Transverse colon (tissue), 4 donors: Measurements from ENCODE around the gene HNRNPA3. TPM values are rescaled to one million over a fixed set of nuclear protein-coding genes. Genes with fewer than 3 reads are reported as not detected.
"Not testable (repeated sequence)": the region's sequence is repeated elsewhere in the genome, so short reads cannot be mapped to it uniquely, and the experiment has no call there.

Experiments used
- DNase-seq: peaks from one replicate; pipeline ENCODE4 v3.0.0-alpha.2; 2019
- H3K27ac ChIP-seq, 4 donors: fragments of 200-600 bp; sonication (generic); 2 replicates each; pipeline ENCODE4 v1.5.1; 2016 to 2018; ENCODE audit warnings: inconsistent platforms in 4 of 4
- H3K27me3 ChIP-seq: fragments of 200-600 bp; sonication (generic); 2 replicates; pipeline ENCODE4 v1.5.1; 2017; ENCODE audit warnings: inconsistent platforms
- H3K36me3 ChIP-seq, 4 donors: fragments of 200-600 bp; sonication (generic); 2 replicates each; pipeline ENCODE4 v1.5.1; 2017 to 2019; ENCODE audit warnings: inconsistent platforms in 4 of 4
- H3K4me1 ChIP-seq, 4 donors: fragments of 200-600 bp; sonication (generic); 2 replicates each; pipeline ENCODE4 v1.5.1; 2017 to 2020; ENCODE audit warnings: inconsistent platforms in 4 of 4
- H3K4me3 ChIP-seq, 4 donors: fragments of 200-600 bp; sonication (generic); 1 replicate in 1 of 4; 2 replicates in 3 of 4; pipeline versions ENCODE4 v1.5.1 to v1.6.1; 2017 to 2019; ENCODE audit warnings: inconsistent platforms in 4 of 4
- H3K9me3 ChIP-seq, 2 donors: fragments of 200-600 bp; sonication (generic); 2 replicates each; pipeline ENCODE4 v1.5.1; 2017 to 2019; ENCODE audit warnings: inconsistent platforms in 2 of 2
- CTCF ChIP-seq, 5 experiments: fragments of 200-600 bp in 3 of 5; fragments of 450-650 bp in 2 of 5; sonication (generic) in 3 of 5; IDR thresholded peaks; 1 replicate in 2 of 5; 2 replicates in 3 of 5; pipeline ENCODE4 v1.5.1; 2016 to 2017; ENCODE audit warnings: antibody characterized with exemption in 5 of 5, inconsistent platforms in 3 of 5, mild to moderate bottlenecking in 2 of 5, moderate library complexity in 1 of 5
- EP300 ChIP-seq: sonication (generic); formaldehyde crosslinking; IDR thresholded peaks from one replicate; pipeline ENCODE4 v1.6.1; 2017; ENCODE audit warnings: antibody characterized with exemption, low read depth
- POLR2A ChIP-seq: fragments of 450-650 bp; IDR thresholded peaks from one replicate; pipeline ENCODE4 v1.6.1; 2016; ENCODE audit warnings: antibody characterized with exemption, mild to moderate bottlenecking, moderate library complexity
- POLR2AphosphoS5 ChIP-seq, 3 donors: sonication (generic); formaldehyde crosslinking; IDR thresholded peaks; one replicate each; pipeline ENCODE4 v1.6.1; 2016; ENCODE audit warnings: antibody characterized with exemption in 3 of 3
- WGBS, 2 donors: methylation state at CpG; one replicate each; pipeline ENCODE4 v1.1.5; 2018; ENCODE audit warnings: low coverage in 1 of 2; 5-methylcytosine and 5-hydroxymethylcytosine counted together
- in situ Hi-C, 4 donors: fragments of 200-750 bp; cut with MboI; loops; one replicate each; pipeline versions ENCODE4 v1.15.0 to v1.15.1; 2017; ENCODE audit warnings: low sequenced_read_pairs in 3 of 4, low pct_ligation_motif_present in 1 of 4, low pct_unique_long_range_greater_than_20kb in 1 of 4
- intact Hi-C: fragments of 100-400 bp; cut with DNase I; formaldehyde crosslinking; loops from one replicate; pipeline ENCODE4 v1.15.1; 2023; ENCODE audit warnings: low total_unique reads
- total RNA-seq, 4 donors: library from RNA; depleted of rRNA; stranded (reverse); fragments of >200 nt; gene quantifications; one replicate each; pipeline ENCODE4 v1.1.0, GENCODE V29; 2016

The HNRNPA3 gene
- total RNA-seq, 4 donors from 2014 or later, result 40.6 to 83.2 (median 57.4) TPM

DNA sequence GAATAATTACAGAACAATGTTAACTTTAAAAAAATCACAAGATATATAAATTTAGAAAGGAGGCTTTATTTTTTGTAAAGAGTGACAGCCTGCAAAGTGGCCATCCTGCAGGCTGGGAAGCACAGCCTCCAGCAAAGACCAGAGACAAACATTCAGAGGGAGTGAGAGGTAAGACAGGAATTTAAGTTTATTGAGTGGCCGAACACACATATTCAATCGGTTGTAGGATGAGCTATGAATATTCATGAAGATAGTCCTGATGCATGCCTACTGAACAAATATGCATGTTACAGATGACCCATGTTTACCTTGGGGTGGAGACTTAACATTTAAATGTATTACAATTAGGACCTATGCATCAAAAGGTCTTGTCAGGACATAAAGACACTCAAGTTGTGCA lies 33.4 kb upstream of the HNRNPA3 start:
- H3K27me3 ChIP-seq, result no peaks in the 10 kb centered on the region
- no peak overlapping the region for H3K4me3 ChIP-seq
- no peak overlapping the region for H3K27ac ChIP-seq
- in situ Hi-C loops, result no loop called here
- no peaks in the 10 kb centered on the region for H3K36me3 ChIP-seq
- WGBS, 2 donors, result 53 to 93% methylated on average over 2 of the region's 2 CpGs
- TF ChIP-seq CTCF (IDR thresholded peaks at IDR 0.05), result no peak
- TF ChIP-seq POLR2AphosphoS5 (IDR thresholded peaks at IDR 0.05), result no peak
- no peak for TF ChIP-seq POLR2A
- no peak for TF ChIP-seq EP300
- no peaks in the 10 kb centered on the region for H3K9me3 ChIP-seq
- intact Hi-C loops, result no loop called here
- H3K4me1 ChIP-seq, result no peaks in the 10 kb centered on the region
- DNase-seq, result no peak

- in situ Hi-C loops, H3K4me1 ChIP-seq, H3K36me3 ChIP-seq, H3K27ac ChIP-seq, H3K4me3 ChIP-seq, H3K9me3 ChIP-seq, DNase-seq, intact Hi-C loops, H3K27me3 ChIP-seq: not testable (repeated sequence)
Measured at GRCh38 chr2:177179671-177180070, 32.9 kb upstream of the HNRNPA3 start.

GRCh38 chr2:177180269-177181000 lies 32.2 kb upstream of the HNRNPA3 start:
- TF ChIP-seq EP300, result no peak
- TF ChIP-seq POLR2A, result no peak
- no peak for TF ChIP-seq CTCF (IDR thresholded peaks at IDR 0.05)
- TF ChIP-seq POLR2AphosphoS5 (IDR thresholded peaks at IDR 0.05), result no peak
- no peaks in the 10 kb centered on the region for H3K36me3 ChIP-seq
- no peaks in the 10 kb centered on the region for H3K4me1 ChIP-seq
- no peak overlapping the region for H3K4me3 ChIP-seq
- H3K9me3 ChIP-seq, result no peaks in the 10 kb centered on the region
- intact Hi-C loops (no loop called here), in situ Hi-C loops (no loop called here)
- DNase-seq, result no peak
- no peak overlapping the region for H3K27ac ChIP-seq
- no peaks in the 10 kb centered on the region for H3K27me3 ChIP-seq
- 61 to 68% methylated on average over 5 of the region's 5 CpGs for WGBS, 2 donors

DNA sequence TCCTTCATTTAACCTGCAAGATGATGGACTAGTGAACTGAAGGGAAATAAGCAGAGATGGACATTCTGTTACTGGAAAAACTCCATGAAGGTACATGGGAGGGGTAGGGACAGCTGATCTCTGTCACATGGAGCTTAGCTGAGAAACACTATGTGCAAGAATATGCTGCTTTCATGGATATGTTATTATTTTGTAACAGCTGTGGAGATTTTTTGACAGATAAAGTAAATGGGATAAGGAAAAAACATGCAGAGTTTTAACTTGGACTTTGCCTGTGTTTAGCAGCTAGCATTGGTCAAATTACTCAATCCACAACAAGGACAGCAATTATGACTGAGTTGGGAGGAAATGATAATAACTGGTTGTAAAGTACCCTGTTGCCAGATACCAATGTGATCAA lies 28.7 kb upstream of the HNRNPA3 start:
- DNase-seq, result no peak
- Histone ChIP-seq H3K27me3 (no peaks in the 10 kb centered on the region), H3K9me3 (no peaks in the 10 kb centered on the region), H3K4me3 (no peak overlapping the region), H3K4me1 (peaks cover 0 to 9% (median 5%) of the 10 kb centered on the region in 4 donors), H3K36me3 (no peaks in the 10 kb centered on the region), H3K27ac (peak overlapping the region in 1 of 4 donors; percentile 23)
- TF ChIP-seq POLR2A (no peak), EP300 (no peak), POLR2AphosphoS5 (IDR thresholded peaks at IDR 0.05) (no peak), CTCF (IDR thresholded peaks at IDR 0.05) (no peak)
- in situ Hi-C loops, result no loop called here
- intact Hi-C loops, result no loop called here

DNA sequence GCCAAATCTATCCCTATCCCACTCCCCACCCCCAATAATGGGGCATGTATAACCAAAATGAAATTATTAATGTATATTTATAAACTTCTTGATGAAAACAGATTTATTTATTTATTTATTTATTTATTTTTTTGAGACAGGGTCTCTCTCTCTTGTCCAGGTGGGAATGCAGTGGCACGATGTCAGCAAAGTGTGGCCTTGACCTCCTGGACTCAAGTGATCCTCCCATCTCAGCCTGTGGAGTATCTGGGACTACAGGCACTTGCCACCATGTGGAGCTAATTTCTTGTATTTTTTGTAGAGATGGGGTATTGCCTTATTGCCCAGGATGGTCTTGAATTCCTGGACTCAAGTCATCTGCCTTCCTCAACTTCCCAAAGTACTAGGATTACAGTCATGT lies 28.0 kb upstream of the HNRNPA3 start:
- WGBS, 2 donors, result 67 to 86% methylated on average over 1 of the region's 1 CpG
- H3K36me3 ChIP-seq, result no peaks in the 10 kb centered on the region
- in situ Hi-C loops (no loop called here), intact Hi-C loops (no loop called here)
- no peak for TF ChIP-seq EP300
- no peak for TF ChIP-seq POLR2A
- TF ChIP-seq POLR2AphosphoS5 (IDR thresholded peaks at IDR 0.05), result no peak
- no peak for TF ChIP-seq CTCF (IDR thresholded peaks at IDR 0.05)
- no peak for DNase-seq
- H3K27ac ChIP-seq, result no peak overlapping the region
- no peaks in the 10 kb centered on the region for H3K27me3 ChIP-seq
- H3K4me1 ChIP-seq, result peaks cover 0 to 9% (median 5%) of the 10 kb centered on the region in 4 donors
- H3K9me3 ChIP-seq, result no peaks in the 10 kb centered on the region
- H3K4me3 ChIP-seq, result no peak overlapping the region

DNA sequence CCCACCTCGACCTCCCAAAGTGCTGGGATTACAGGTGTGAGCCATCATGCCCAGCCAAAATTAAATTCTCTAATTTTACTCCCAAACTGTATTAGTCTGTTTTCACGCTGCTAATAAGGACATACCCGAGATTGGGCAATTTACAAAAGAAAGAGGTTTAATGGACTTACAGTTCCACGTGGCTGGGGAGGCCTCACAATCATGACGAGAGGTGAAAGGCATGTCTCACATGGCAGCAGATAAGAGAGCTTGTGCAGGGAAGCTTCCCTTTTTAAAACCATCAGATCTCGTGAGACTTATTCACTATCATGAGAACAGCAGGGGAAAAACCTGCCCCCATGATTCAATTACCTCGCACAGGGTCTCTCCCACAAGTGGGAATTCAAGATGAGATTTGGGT lies 26.6 kb upstream of the HNRNPA3 start:
- in situ Hi-C loops, intact Hi-C loops, H3K27me3 ChIP-seq, DNase-seq, H3K36me3 ChIP-seq, H3K4me3 ChIP-seq, H3K4me1 ChIP-seq, H3K27ac ChIP-seq, H3K9me3 ChIP-seq: not testable (repeated sequence)
- WGBS, 2 donors, result 72 to 86% methylated on average over 1 to 7 of the region's 7 CpGs
